GM19193 (cell line): ENCODE measurements around the gene PITX2.

Source experiments
- POLR2A ChIP-seq: IDR thresholded peaks from 4 replicates; pipeline ENCODE4 v1.6.1; 2011; ENCODE audit not compliant: insufficient read depth, insufficient read length; ENCODE audit errors: extremely low read depth

Gene PITX2

GRCh38 chr4:110622841-110623717, at the start of gene PITX2:
Gene PITX2, minus strand, starts transcription at chr4:110623077. Its CDS starts 617 bp downstream, at chr4:110622460.
- TF ChIP-seq POLR2A: no peak

- no peak for TF ChIP-seq POLR2A
Observed at GRCh38 chr4:110671679-110672078, 48.8 kb upstream of the PITX2 start.

DNA sequence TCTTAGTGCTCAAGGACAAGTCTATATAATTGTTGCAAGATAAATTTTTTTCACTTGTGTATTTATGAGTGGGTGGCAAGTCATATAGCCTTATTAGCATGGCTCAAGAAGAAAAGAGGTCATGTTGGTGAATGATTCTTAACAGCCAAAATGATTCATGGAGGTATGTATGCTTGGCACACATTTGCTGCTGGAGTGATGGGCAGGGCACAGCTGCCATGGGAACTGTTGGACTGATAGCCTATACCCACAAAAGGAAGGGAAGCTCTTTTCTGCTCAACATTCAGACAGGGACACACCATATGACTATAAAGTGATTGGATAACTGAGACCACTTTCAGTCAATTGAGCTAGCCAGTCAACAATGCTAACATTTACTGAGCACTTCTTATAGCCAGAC, 46.8 kb upstream of the PITX2 start:
- TF ChIP-seq POLR2A: no peak

DNA sequence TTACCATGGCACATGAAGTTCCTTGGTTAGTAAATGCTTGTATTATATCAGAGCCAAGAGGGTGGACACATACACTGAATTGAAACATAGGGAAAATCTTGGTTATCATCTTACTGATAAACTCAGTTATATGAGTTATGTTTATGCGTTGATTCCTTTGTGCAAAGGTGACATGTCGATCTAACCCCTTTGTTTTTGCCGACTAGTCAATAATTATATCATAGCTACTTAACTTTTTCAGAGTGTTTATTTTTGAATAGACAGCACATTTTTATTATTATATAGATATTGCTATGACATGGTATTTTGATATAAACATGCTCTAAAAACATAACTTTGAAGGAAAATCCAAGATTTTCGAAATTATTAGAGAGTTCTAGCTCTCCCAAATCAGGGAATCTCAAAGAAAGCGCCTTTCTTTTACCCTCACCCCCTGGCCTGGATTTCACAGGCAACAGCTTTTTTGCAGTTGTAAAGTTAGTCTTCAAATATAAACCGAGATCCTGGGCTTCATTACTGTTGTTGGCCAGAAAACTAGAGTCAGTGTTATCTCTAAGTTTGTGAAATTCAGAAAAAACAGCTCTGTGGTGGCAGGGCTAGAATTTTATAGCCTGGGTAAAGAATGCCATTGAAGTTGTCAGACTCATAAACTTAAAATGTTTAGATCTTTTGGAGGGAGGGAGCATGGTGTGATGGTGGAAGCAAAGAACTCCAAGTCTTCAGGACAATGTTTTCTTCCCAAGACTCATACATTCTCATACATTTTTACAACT, 45.8 kb upstream of the PITX2 start:
- TF ChIP-seq POLR2A: no peak

- no peak for TF ChIP-seq POLR2A
Observed at GRCh38 chr4:110667670-110668069, 44.8 kb upstream of the PITX2 start.

- TF ChIP-seq POLR2A: no peak
Observed at GRCh38 chr4:110666030-110666429, 43.2 kb upstream of the PITX2 start.

GRCh38 chr4:110663738-110664444, 41.0 kb upstream of the PITX2 start:
- TF ChIP-seq POLR2A: no peak

DNA sequence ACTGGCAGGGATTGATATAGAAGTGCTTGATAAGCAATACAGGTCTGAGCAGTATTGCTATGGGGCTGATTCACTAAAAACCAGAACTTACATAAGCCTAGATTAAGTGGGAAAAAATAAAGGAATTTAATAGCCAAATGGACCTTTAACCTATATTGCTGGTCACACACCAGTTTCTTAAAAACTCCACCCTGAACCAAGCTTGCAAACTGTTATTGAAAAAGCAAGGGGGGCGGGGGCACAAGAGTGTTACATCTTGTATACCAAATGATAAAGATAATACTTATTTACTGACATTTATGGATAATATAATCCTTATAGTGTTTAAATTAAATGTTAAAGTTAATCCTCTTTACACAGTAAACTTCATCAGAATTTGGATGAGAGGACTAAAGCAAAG, 40.3 kb upstream of the PITX2 start:
- TF ChIP-seq POLR2A: no peak

GRCh38 chr4:110660755-110661154, 37.9 kb upstream of the PITX2 start:
- no peak for TF ChIP-seq POLR2A

GRCh38 chr4:110654254-110654635, 31.4 kb upstream of the PITX2 start:
- no peak for TF ChIP-seq POLR2A

- no peak for TF ChIP-seq POLR2A
Observed at GRCh38 chr4:110653321-110654253, 30.7 kb upstream of the PITX2 start.

DNA sequence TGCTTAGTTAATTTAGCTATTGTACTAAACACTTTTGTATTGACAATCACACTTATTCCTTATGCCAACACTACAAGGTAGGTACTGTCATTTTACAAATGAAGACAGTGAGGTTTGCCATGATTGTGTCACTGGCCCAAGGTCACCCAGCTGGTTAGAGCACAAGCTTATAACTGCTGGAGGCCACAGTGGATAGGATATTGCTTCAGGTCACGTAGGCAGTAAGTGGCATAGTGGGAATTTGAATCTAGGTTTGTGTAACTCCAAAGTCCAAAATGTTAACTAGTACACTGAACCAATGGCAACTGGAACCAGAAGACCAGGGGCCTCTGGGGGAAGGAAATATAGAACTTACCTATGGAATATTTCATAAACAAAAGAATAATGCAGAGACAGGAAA, 21.1 kb upstream of the PITX2 start:
- TF ChIP-seq POLR2A: no peak

DNA sequence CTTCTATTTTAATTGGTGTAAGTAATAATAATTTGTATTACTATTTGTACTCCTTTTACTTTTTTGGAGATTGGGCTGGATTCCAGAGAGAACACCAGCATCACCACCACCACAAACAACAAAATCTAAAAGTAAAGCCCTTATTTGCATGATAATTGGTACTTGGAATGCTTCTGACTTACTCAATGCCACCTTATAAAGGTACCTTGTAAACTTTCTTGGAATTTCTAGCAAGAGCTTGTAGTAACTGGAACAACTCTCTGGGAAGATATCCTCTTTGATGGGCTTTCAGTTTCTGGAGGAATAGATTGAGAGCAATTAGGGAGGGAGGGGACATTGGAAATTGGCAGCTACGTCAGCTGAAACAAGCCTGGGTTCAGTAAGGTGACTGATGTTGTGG, 20.2 kb upstream of the PITX2 start:
- TF ChIP-seq POLR2A: no peak

GRCh38 chr4:110641218-110641617, 18.3 kb upstream of the PITX2 start:
- TF ChIP-seq POLR2A: no peak
